Aorta (tissue), 5 donors: Measurements from ENCODE around the gene RBP2. TPM values are rescaled to one million over a fixed set of nuclear protein-coding genes. Genes with fewer than 3 reads are reported as not detected.

Experiments used
- ATAC-seq: fragments of 200-7000 bp; cut with Tn5 transposase; one replicate; pipeline ENCODE4 v1.9.1; 2022; ENCODE audit warnings: moderate library complexity; ENCODE audit not compliant: low FRiP score
- DNase-seq, 2 donors: peaks; one replicate each; pipeline ENCODE4 v3.0.0-alpha.2; 2020
- H3K27ac ChIP-seq, 2 donors: one replicate each; pipeline ENCODE4 v1.5.1; 2013; ENCODE audit warnings: low read length in 2 of 2, mild to moderate bottlenecking in 2 of 2, moderate library complexity in 2 of 2, control low read depth in 1 of 2, inconsistent platforms in 1 of 2, low read depth in 1 of 2
- H3K27me3 ChIP-seq, 2 donors: one replicate each; pipeline ENCODE4 v1.6.1; 2013; ENCODE audit warnings: control low read depth in 1 of 2, low read length in 1 of 2, mild to moderate bottlenecking in 1 of 2, moderate library complexity in 1 of 2; ENCODE audit not compliant: insufficient read depth in 2 of 2, control insufficient read depth in 1 of 2
- H3K36me3 ChIP-seq, 2 donors: one replicate each; pipeline ENCODE4 v1.6.1; 2013; ENCODE audit warnings: control low read depth in 1 of 2, low read length in 1 of 2, mild to moderate bottlenecking in 1 of 2; ENCODE audit not compliant: insufficient read depth in 2 of 2, control insufficient read depth in 1 of 2
- H3K4me1 ChIP-seq, 2 donors: one replicate each; pipeline ENCODE4 v1.6.1; 2013; ENCODE audit warnings: low read length in 2 of 2, control low read depth in 1 of 2, mild to moderate bottlenecking in 1 of 2, moderate library complexity in 1 of 2; ENCODE audit not compliant: insufficient read depth in 2 of 2, control insufficient read depth in 1 of 2
- H3K4me3 ChIP-seq, 2 donors: one replicate each; pipeline ENCODE4 v1.5.1; 2013; ENCODE audit warnings: low read length in 2 of 2, control low read depth in 1 of 2, mild to moderate bottlenecking in 1 of 2
- H3K9me3 ChIP-seq: one replicate; pipeline ENCODE4 v1.6.1; 2013; ENCODE audit warnings: mild to moderate bottlenecking, low read length; ENCODE audit not compliant: control insufficient read depth
- WGBS, 2 donors: extraction: QIAGEN DNeasy Blood & Tissue Kit; methylation state at CpG; one replicate each; pipeline ENCODE4 v1.1.7; 2013; 5-methylcytosine and 5-hydroxymethylcytosine counted together
- intact Hi-C, 2 donors: fragments of 100-400 bp; cut with DNase I; formaldehyde crosslinking; loops; one replicate each; pipeline versions ENCODE4 v1.14.2 to v1.15.0; 2022
- polyA plus RNA-seq, 2 donors: library from polyadenylated mRNA; stranded (reverse); fragments of 200-250 nt; gene quantifications; one replicate each; pipeline ENCODE4 v1.2.3, GENCODE V29; 2013
- total RNA-seq, 2 donors: library from RNA; stranded (reverse); fragmentation: NEBNext Ultra II Directional; extraction: Animal tissue kit (Norgen Biotek cat#: 25700); gene quantifications; one replicate each; pipeline ENCODE4 v1.2.1, GENCODE V29; 2021
- donor health status: healthy with polysubstance abuse.
- donor health status: Bipolar disorder and iron deficiency.
- donor health status: DM: no; HTN: no; CAD: no.
- donor health status: DM: no; HTN: no; CAD: no.
- donor health status: DM: yes; HTN: yes; CAD: no.

The RBP2 gene
- total and polyA plus RNA-seq, 4 donors = 0.18 to 1,154 TPM; not detected in 2

DNA sequence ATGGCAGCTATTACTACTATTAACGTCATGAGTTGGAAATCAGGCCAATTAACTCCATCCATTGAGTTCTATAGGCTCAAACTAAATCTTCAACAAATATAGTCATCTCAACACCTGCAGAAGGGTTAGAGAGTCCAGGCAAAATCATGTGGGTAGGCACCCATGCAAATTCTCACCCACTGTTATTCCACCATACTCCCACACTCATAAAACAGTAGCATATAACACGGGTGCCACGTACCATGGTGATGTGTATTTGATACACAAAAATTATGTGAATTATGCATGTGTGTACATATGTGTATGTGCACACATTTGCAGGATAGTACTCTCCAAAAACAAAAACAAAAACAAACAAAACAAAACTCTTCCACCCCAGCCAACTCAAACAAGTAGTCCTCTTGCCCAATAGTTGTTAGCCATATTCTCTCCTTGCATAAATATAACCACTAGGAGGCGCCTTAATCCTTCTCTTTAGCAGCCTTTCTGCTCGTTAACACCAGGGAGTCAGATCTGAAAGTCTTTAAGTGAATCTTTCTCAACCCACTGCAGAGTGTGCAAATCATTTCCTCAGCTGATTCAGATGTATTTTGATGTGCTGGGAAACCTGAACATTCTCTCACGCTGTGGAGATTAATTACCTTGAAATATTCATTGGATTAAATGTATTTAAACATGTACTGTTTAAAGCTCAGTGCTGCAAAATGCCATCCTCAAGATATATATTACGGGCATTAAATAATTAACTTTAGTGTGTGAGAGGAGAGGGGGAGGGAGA is 48.8 kb downstream of the RBP2 start:
- Histone ChIP-seq H3K27me3 (no peaks in the 10 kb centered on the region), H3K9me3 (no peaks in the 10 kb centered on the region), H3K4me3 (no peak overlapping the region), H3K36me3 (peaks cover 1 to 3% of the 10 kb centered on the region in 2 donors), H3K27ac (no peak overlapping the region), H3K4me1 (no peaks in the 10 kb centered on the region)
- peak; percentile 86 for ATAC-seq
- intact Hi-C loops = loop anchor here (2.0 to 10.0 kb wide), 3 partner anchors 133 to 1437 kb away; no protein-coding TSS in a partner anchor
- DNase-seq = no peak
- WGBS, 2 donors = 48 to 50% methylated on average over 7 of the region's 7 CpGs

DNA sequence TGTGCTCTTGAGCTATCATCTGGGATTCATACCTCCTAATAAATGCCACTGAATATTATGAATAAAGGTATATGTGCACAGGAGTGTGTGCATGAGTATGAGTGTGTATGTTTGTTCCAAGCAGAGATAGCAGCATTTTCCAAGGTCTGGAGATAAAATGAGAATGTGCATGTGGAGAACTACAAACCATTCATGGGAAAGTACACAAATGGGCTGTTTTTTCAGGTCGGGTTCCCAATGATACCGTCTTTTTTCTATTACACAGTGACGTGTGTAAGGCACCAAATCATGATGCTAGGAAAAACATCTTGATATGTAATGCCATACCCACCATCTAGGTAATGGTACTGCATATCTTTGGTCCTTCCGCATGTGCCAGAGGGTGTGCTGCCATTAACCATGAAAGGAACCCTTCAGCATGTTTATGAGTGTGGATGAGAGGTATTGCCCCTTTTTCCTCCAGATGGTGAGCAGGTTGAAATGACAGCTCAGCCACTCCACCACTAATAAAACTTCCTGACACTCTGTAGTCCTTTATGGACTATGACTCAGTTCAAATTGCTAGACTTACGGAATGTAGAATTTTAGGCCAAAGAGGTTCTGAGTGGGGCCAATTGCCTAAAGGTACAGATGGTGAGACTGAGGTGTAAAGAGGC is 50.4 kb downstream of the RBP2 start:
- no peak for DNase-seq
- intact Hi-C loops = loop anchor here (2.0 to 10.0 kb wide), 2 partner anchors 135 to 1439 kb away; no protein-coding TSS in a partner anchor
- no peaks in the 10 kb centered on the region for H3K9me3 ChIP-seq
- no peak for ATAC-seq
- peaks cover 1 to 7% of the 10 kb centered on the region in 2 donors for H3K36me3 ChIP-seq
- H3K27me3 ChIP-seq = no peaks in the 10 kb centered on the region
- H3K4me1 ChIP-seq = no peaks in the 10 kb centered on the region
- H3K27ac ChIP-seq = no peak overlapping the region
- no peak overlapping the region for H3K4me3 ChIP-seq
- 64 to 72% methylated on average over 5 of the region's 5 CpGs for WGBS, 2 donors

DNA sequence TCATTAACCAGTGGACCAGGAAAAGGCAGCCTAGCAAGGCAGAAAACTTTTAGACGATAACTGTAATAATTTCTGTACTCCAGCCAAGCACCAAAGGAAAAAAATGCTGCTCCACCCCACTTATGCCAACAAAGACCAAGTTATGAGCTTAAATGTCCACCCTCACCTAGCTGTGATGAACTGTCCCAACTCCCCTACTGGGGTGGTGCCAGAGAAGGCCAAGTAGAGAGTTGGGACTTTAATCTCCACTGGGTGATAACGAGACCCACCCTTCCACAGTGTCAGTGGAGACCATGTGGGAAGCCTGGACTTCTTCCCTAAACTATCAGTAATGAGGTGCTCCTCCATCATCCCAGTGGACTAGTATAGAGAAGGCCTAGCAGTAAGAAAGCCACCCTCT is 53.1 kb downstream of the RBP2 start:
- WGBS, 2 donors = 67 to 73% methylated on average over 2 of the region's 2 CpGs

DNA sequence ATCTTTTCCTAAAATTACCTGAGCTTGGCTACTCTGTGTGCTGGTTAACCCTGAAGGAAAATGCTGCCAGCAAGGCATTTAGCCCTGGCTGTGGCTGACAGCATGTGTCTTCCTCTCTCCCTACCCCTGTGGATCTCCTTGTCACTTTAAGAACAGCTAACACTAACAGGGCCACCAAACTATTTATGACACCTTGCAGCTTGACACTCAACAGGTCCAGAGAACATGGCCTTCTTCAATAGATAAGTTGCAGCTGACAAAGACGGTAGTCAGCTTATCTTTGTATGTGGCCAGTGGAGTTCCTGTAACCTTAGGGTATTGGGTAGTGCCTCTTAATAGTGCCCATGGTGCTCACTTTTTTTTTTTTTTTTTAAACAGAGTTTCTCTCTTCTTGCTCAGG is 54.9 kb downstream of the RBP2 start:
- 74 to 89% methylated on average over 1 of the region's 1 CpG for WGBS, 2 donors
- no peaks in the 10 kb centered on the region for H3K4me1 ChIP-seq
- H3K27me3 ChIP-seq = peaks cover 0 to 1% of the 10 kb centered on the region in 2 donors
- intact Hi-C loops = loop anchor here in 1 of 2 donors (10.0 kb wide), 1 partner anchor 1443 kb away; no protein-coding TSS in a partner anchor
- no peak overlapping the region for H3K27ac ChIP-seq
- peaks cover 1 to 7% of the 10 kb centered on the region in 2 donors for H3K36me3 ChIP-seq
- no peaks in the 10 kb centered on the region for H3K9me3 ChIP-seq
- H3K4me3 ChIP-seq = no peak overlapping the region
- ATAC-seq = no peak
- no peak for DNase-seq

More for the DNA sequence above, 53.1 kb downstream of the RBP2 start:
- no peak for ATAC-seq
- Histone ChIP-seq H3K9me3 (no peaks in the 10 kb centered on the region), H3K4me1 (no peaks in the 10 kb centered on the region), H3K36me3 (peaks cover 1 to 7% of the 10 kb centered on the region in 2 donors), H3K27me3 (peaks cover 0 to 1% of the 10 kb centered on the region in 2 donors), H3K27ac (no peak overlapping the region), H3K4me3 (no peak overlapping the region)
- intact Hi-C loops = loop anchor here in 1 of 2 donors (10.0 kb wide), 1 partner anchor 1442 kb away; no protein-coding TSS in a partner anchor
- DNase-seq = no peak

DNA sequence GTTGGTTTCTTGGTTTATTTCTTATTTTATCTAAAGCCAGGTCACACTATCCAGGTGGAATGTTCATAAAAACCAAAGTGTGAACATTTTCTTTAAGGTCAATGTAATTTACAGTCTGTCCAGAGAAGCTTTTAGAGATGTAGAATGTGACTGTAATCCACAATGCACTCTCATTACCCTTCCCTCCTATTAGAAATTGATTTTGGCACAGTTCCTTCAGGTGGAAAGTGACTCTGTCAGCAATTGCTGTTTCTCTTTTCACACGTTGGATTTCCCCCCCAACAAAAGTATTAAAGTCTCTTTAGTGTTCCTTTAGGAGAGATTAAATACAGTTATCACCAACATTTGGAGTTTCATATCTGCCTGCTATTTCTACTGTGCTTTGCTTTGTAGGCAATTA is 55.3 kb downstream of the RBP2 start:
- intact Hi-C loops = loop anchor here in 1 of 2 donors (10.0 kb wide), 1 partner anchor 1444 kb away; no protein-coding TSS in a partner anchor
- 42 to 56% methylated on average over 1 of the region's 1 CpG for WGBS, 2 donors
- ATAC-seq = no peak

DNA sequence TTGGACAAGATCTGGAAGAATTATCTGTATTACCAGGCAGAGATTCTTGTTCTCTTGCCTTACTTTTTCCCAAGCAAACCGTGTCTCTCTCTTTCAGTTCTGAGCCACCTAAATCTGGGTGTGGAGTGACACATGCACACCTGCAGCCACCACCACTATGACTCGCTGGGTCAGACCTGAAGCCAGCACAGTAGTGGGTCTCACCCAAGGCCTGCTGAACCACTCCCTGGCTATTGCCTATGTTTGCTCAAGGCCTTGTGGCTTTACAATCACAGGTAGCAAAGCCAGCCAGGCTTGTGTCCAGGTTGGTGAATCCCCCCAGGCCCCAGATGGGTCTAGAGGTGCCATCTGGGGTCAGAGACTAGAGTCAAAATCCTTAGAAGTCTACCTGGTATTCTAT is 58.2 kb downstream of the RBP2 start:
- H3K4me1 ChIP-seq = no peaks in the 10 kb centered on the region
- H3K36me3 ChIP-seq = peaks cover 0 to 6% of the 10 kb centered on the region in 2 donors
- DNase-seq (no peak), ATAC-seq (no peak)
- H3K9me3 ChIP-seq = peaks cover 6% of the 10 kb centered on the region
- intact Hi-C loops = no loop called here
- H3K27ac ChIP-seq = no peak overlapping the region
- 90 to 95% methylated on average over 2 of the region's 2 CpGs for WGBS, 2 donors
- H3K27me3 ChIP-seq = peaks cover 0 to 1% of the 10 kb centered on the region in 2 donors
- H3K4me3 ChIP-seq = no peak overlapping the region

More for the DNA sequence above, 55.3 kb downstream of the RBP2 start:
- DNase-seq = no peak
- Histone ChIP-seq H3K9me3 (no peaks in the 10 kb centered on the region), H3K36me3 (peaks cover 1 to 7% of the 10 kb centered on the region in 2 donors), H3K27ac (no peak overlapping the region), H3K4me3 (no peak overlapping the region), H3K27me3 (peaks cover 0 to 1% of the 10 kb centered on the region in 2 donors), H3K4me1 (no peaks in the 10 kb centered on the region)

DNA sequence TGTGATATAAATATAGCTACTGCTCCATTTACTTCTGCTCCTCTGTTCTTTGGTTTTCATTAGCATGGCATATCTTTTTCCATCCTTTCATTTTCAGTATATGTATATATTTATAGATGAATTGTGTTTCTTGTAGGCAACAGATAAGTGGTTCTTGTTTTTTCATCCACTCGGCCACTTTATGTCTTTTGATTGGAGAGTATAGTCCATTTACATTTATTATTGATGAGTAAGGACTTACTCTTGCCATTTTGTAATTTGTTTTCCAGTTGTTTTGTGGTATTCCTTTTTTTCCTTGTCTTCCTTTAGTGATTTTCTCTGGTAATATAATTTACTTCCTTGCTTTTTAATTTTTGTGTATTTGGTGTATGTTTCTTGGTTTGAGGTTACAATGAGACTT is 60.0 kb downstream of the RBP2 start:
- intact Hi-C loops = no loop called here
- H3K4me3 ChIP-seq = no peak overlapping the region
- no peak for DNase-seq
- 85 to 88% methylated on average over 1 of the region's 1 CpG for WGBS, 2 donors
- peaks cover 6% of the 10 kb centered on the region for H3K9me3 ChIP-seq
- no peak for ATAC-seq
- peaks cover 0 to 1% of the 10 kb centered on the region in 2 donors for H3K27me3 ChIP-seq
- H3K4me1 ChIP-seq = no peaks in the 10 kb centered on the region
- H3K36me3 ChIP-seq = peaks cover 0 to under 1% of the 10 kb centered on the region in 2 donors
- H3K27ac ChIP-seq = no peak overlapping the region

DNA sequence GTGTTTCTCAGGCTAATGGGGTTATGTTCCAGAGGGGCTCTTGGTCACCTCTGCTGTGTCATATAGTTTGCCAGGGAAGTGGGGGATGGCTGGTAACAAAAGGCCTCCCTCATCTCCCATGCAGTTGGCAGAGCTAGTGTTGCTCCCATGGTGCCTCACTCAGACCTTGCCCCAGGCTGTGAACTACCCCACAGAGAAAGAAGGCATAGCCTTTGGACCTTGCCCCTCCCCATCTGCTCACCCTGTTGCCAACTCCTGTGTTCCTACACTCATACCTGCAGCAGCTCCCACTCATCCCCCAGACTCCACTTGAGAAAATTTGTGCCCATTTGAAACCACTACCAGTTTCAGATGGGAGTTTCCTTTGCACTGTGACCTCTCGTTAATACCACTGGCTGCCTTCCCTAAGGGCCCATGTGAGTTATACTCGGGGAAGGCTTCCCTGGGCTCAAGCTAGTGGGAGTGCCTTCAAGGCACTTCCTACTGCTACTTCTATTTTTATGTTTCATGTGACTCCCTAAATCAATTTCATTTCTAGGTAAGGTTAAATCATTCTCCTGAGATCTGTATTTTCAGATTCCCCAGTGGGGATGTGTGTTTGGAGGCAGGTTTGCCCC is 61.6 kb downstream of the RBP2 start:
- peaks cover 6% of the 10 kb centered on the region for H3K9me3 ChIP-seq
- H3K27me3 ChIP-seq = no peaks in the 10 kb centered on the region
- intact Hi-C loops = no loop called here
- ATAC-seq = no peak
- H3K36me3 ChIP-seq = no peaks in the 10 kb centered on the region
- no peak overlapping the region for H3K27ac ChIP-seq
- no peak for DNase-seq
- 71% methylated on average over 2 of the region's 2 CpGs for WGBS, 2 donors
- no peaks in the 10 kb centered on the region for H3K4me1 ChIP-seq
- H3K4me3 ChIP-seq = no peak overlapping the region
